ENCODE data around the gene PDE6A. TPM values are rescaled to one million over a fixed set of nuclear protein-coding genes. Genes with fewer than 3 reads are reported as not detected.

Gene PDE6A
- total RNA-seq: not detected
- under 1 TPM in 1 of 2 donors, not detected in 1; 0.13 TPM for polyA plus RNA-seq
- long read RNA-seq, donor 1: 0 reads
- long read RNA-seq, donor 2: 0 reads

DNA sequence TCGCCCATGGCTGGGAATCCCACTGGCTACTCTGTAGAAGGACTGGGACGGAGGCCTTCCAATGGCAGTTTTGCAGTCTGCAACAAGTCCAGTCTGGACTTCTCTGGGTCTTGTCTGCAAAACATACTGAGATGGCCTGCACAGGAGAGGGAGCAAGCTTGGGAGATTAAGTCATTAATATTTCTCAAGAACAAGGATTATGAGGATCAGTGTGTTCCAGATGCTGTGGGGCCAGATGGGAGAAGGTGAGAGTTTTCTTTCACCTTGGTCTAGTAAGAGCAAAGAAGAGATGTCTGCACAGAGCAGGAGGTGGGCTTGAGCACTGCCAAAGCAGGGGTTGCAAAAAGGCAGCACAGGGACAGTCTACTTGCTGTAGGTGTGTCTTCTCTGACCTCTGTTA is at the start of gene PDE6A:
Gene PDE6A (minus strand): TSS at position 128 of the 400 bp plus-strand sequence. CDS start 120 bp downstream, at position 8.
- no peak within 1 kb of the TSS for H3K4me3 ChIP-seq (ENCODE audit: low read length in 2 of 2)
- H3K27me3 ChIP-seq (ENCODE audit: control insufficient read depth in 1 of 2, insufficient read depth in 2 of 2, low read length in 1 of 2): no peaks in the 10 kb centered on the region
- intact Hi-C loops (cut with DNase I): no loop called here
- H3K4me1 ChIP-seq (ENCODE audit: control insufficient read depth in 1 of 2, insufficient read depth in 2 of 2, low read length in 2 of 2): no peaks in the 10 kb centered on the region
- H3K9me3 ChIP-seq (ENCODE audit: control insufficient read depth, low read length): no peaks in the 10 kb centered on the region
- no peak for ATAC-seq (ENCODE audit: low FRiP score)
- no peak for DNase-seq
- H3K27ac ChIP-seq (ENCODE audit: low read depth in 1 of 2, low read length in 2 of 2): no peak within 1 kb of the TSS
- 92 to 93% methylated on average over 2 of the region's 2 CpGs for WGBS, 2 donors
- no peaks in the 10 kb centered on the region for H3K36me3 ChIP-seq (ENCODE audit: control insufficient read depth in 1 of 2, insufficient read depth in 2 of 2, low read length in 1 of 2)

DNA sequence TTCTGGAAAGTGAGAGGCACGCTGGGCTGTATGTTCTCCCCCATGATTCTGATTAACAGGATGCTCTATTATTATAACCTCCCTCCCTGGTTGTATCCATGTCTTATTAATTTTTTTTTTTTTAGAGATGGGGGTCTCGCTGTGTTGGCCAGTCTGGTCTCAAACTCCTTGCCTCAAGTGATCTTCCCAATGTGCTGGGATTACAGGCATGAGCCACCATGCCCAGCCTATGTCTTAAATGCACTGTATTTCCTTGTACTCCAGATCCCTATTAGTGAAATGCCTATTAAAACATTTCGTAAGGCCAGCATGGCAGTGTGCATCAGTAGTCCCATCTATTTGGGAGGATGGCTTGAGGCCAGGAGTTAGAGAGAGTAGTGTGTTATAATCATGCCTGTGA is 48.9 kb upstream of the PDE6A start:
- DNase-seq (no peak), ATAC-seq (ENCODE audit: low FRiP score) (no peak)
- intact Hi-C loops (cut with DNase I): no loop called here
- Histone ChIP-seq H3K27ac (ENCODE audit: low read depth in 1 of 2, low read length in 2 of 2) (peak overlapping the region in 1 of 2 donors; percentile 51), H3K9me3 (ENCODE audit: control insufficient read depth, low read length) (no peaks in the 10 kb centered on the region), H3K4me1 (ENCODE audit: control insufficient read depth in 1 of 2, insufficient read depth in 2 of 2, low read length in 2 of 2) (peaks cover 8 to 11% of the 10 kb centered on the region in 2 donors), H3K4me3 (ENCODE audit: low read length in 2 of 2) (no peak overlapping the region), H3K27me3 (ENCODE audit: control insufficient read depth in 1 of 2, insufficient read depth in 2 of 2, low read length in 1 of 2) (no peaks in the 10 kb centered on the region), H3K36me3 (ENCODE audit: control insufficient read depth in 1 of 2, insufficient read depth in 2 of 2, low read length in 1 of 2) (no peaks in the 10 kb centered on the region)
- 92% methylated on average over 3 of the region's 3 CpGs for WGBS, 2 donors

DNA sequence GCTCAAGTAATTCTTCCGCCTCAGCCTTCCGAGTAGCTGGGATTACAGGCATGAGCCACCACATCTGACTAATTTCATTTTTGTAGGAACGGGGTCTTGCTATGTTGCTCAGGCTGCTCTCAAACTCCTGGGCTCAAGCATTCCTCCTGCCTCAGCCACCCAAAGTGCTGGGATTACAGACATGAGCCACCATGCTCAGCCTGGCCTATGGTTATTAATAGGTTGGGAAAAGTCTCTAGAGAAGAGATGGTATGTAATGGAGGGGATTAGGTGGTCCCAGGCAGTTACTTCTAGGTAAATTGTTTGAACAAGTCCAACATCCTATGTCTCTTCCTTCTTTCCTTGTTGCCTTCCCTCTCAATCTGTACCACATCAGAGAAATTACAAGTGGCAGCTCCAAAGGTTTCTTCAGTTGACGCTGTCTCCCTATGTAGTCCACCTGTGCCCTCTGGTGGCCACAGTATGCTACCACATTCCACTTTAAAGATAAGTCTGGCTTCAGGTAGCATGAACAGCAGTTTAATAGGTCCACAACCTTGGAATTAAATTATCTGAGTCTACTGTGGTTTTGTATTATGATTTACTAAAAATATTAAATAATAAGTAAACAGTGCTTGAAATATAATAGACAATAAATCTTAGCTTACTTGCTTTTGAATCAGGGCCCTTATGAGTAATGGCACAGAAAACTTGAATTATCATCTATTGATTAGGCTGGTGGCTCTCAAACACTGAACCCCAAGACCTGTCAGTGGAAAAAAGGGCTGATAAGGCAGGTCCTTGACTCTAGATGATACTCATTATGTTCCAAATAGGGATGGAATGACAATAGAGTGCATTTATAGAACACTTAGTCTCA is 46.2 kb upstream of the PDE6A start:
- Histone ChIP-seq H3K9me3 (ENCODE audit: control insufficient read depth, low read length) (no peaks in the 10 kb centered on the region), H3K27me3 (ENCODE audit: control insufficient read depth in 1 of 2, insufficient read depth in 2 of 2, low read length in 1 of 2) (no peaks in the 10 kb centered on the region), H3K4me1 (ENCODE audit: control insufficient read depth in 1 of 2, insufficient read depth in 2 of 2, low read length in 2 of 2) (peaks cover 8 to 11% of the 10 kb centered on the region in 2 donors), H3K36me3 (ENCODE audit: control insufficient read depth in 1 of 2, insufficient read depth in 2 of 2, low read length in 1 of 2) (no peaks in the 10 kb centered on the region), H3K27ac (ENCODE audit: low read depth in 1 of 2, low read length in 2 of 2) (no peak overlapping the region), H3K4me3 (ENCODE audit: low read length in 2 of 2) (no peak overlapping the region)
- ATAC-seq (ENCODE audit: low FRiP score) (peak; percentile 76), DNase-seq (peak; percentile 76 to 79)
- intact Hi-C loops (cut with DNase I): loop anchor here (1.0 to 2.0 kb wide), 3 partner anchors 155 to 354 kb away; no protein-coding TSS in a partner anchor
- WGBS, 2 donors: 62 to 64% methylated on average over 4 of the region's 4 CpGs

DNA sequence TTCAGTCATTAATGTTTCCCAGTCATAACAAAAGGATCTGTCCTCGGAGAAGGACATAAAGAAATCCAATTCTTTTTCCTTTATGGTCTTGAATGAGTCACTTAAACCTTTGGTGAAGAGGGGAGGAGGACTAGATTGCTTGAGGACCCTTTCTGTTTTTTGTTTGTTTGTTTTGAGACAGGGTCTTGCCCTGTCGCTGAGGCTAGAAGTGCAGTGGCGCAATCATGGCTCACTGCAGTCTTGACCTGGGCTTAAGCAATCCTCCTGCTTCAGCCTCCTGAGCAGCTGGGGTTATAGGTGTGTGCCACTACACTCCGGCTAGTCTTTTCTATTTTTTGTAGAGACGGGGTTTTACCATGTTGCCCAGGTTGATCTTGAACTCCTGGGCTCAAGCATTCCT is 43.5 kb upstream of the PDE6A start:
- Histone ChIP-seq H3K27me3 (ENCODE audit: control insufficient read depth in 1 of 2, insufficient read depth in 2 of 2, low read length in 1 of 2) (no peaks in the 10 kb centered on the region), H3K9me3 (ENCODE audit: control insufficient read depth, low read length) (no peaks in the 10 kb centered on the region), H3K36me3 (ENCODE audit: control insufficient read depth in 1 of 2, insufficient read depth in 2 of 2, low read length in 1 of 2) (no peaks in the 10 kb centered on the region), H3K27ac (ENCODE audit: low read depth in 1 of 2, low read length in 2 of 2) (no peak overlapping the region), H3K4me1 (ENCODE audit: control insufficient read depth in 1 of 2, insufficient read depth in 2 of 2, low read length in 2 of 2) (no peaks in the 10 kb centered on the region), H3K4me3 (ENCODE audit: low read length in 2 of 2) (no peak overlapping the region)
- intact Hi-C loops (cut with DNase I): loop anchor here in 1 of 2 donors (5.0 kb wide), 1 partner anchor 351 kb away; no protein-coding TSS in a partner anchor
- WGBS, 2 donors: 78 to 83% methylated on average over 5 of the region's 5 CpGs
- no peak for ATAC-seq (ENCODE audit: low FRiP score)
- no peak for DNase-seq

DNA sequence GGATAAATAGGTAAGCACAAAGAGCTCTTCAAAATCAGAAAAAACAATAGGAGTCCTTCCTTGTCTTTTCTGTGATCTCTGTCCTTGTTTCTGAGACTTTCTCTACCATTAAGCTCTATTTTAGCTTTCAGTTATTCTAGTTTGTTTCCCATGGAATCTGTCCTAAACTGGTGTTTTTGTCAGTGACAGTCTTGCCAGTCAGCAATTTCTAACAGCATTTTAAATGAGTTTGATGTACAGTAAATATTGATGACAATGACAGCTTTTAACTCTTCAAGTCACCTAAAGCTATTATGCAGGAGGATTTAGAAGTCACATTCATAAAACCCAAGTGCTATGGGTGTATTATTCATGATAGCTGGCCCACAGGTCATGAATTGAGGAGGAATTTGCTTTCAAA is 37.9 kb upstream of the PDE6A start:
- Histone ChIP-seq H3K4me1 (ENCODE audit: control insufficient read depth in 1 of 2, insufficient read depth in 2 of 2, low read length in 2 of 2) (no peaks in the 10 kb centered on the region), H3K27ac (ENCODE audit: low read depth in 1 of 2, low read length in 2 of 2) (no peak overlapping the region), H3K27me3 (ENCODE audit: control insufficient read depth in 1 of 2, insufficient read depth in 2 of 2, low read length in 1 of 2) (no peaks in the 10 kb centered on the region), H3K9me3 (ENCODE audit: control insufficient read depth, low read length) (no peaks in the 10 kb centered on the region), H3K4me3 (ENCODE audit: low read length in 2 of 2) (no peak overlapping the region), H3K36me3 (ENCODE audit: control insufficient read depth in 1 of 2, insufficient read depth in 2 of 2, low read length in 1 of 2) (peaks cover 3 to 6% of the 10 kb centered on the region in 2 donors)
- ATAC-seq (ENCODE audit: low FRiP score) (no peak), DNase-seq (no peak)
- intact Hi-C loops (cut with DNase I): no loop called here

DNA sequence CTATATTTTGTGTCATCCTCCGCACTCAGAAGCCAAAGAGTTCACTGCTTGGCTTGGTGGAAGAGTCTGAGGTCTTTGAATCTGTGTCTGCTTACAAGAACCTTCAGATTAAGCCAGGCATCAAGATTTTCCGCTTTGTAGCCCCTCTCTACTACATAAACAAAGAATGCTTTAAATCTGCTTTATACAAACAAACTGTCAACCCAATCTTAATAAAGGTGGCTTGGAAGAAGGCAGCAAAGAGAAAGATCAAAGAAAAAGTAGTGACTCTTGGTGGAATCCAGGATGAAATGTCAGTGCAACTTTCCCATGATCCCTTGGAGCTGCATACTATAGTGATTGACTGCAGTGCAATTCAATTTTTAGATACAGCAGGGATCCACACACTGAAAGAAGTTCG is 36.6 kb upstream of the PDE6A start:
- Histone ChIP-seq H3K9me3 (ENCODE audit: control insufficient read depth, low read length) (no peaks in the 10 kb centered on the region), H3K27me3 (ENCODE audit: control insufficient read depth in 1 of 2, insufficient read depth in 2 of 2, low read length in 1 of 2) (no peaks in the 10 kb centered on the region), H3K36me3 (ENCODE audit: control insufficient read depth in 1 of 2, insufficient read depth in 2 of 2, low read length in 1 of 2) (peaks cover 3 to 6% of the 10 kb centered on the region in 2 donors), H3K4me3 (ENCODE audit: low read length in 2 of 2) (no peak overlapping the region), H3K4me1 (ENCODE audit: control insufficient read depth in 1 of 2, insufficient read depth in 2 of 2, low read length in 2 of 2) (no peaks in the 10 kb centered on the region), H3K27ac (ENCODE audit: low read depth in 1 of 2, low read length in 2 of 2) (no peak overlapping the region)
- ATAC-seq (ENCODE audit: low FRiP score): no peak
- intact Hi-C loops (cut with DNase I): no loop called here
- no peak for DNase-seq
- WGBS, 2 donors: 86 to 90% methylated on average over 3 of the region's 3 CpGs

DNA sequence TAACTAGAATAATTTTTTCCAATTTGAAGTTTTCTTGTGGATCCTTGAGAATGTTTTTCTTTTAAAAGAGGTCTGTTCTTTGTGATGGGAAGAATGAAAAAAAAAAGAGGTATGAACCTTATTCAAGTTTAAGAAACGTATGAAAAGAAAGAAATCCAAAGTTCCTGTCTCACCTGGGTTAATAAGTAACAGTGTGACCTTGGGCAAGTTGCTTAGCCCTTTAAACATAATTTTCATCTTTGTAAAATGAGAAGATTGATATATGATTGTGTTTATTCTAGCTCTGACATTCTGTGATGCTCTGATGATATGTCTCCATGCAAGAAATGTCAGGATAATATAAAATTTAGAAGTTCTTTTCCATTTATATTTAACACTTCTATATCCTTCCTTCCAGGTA is 35.3 kb upstream of the PDE6A start:
- H3K9me3 ChIP-seq (ENCODE audit: control insufficient read depth, low read length): no peaks in the 10 kb centered on the region
- no peaks in the 10 kb centered on the region for H3K4me1 ChIP-seq (ENCODE audit: control insufficient read depth in 1 of 2, insufficient read depth in 2 of 2, low read length in 2 of 2)
- intact Hi-C loops (cut with DNase I): no loop called here
- DNase-seq (no peak), ATAC-seq (ENCODE audit: low FRiP score) (no peak)
- WGBS, 2 donors: 80 to 82% methylated on average over 1 of the region's 1 CpG
- no peaks in the 10 kb centered on the region for H3K27me3 ChIP-seq (ENCODE audit: control insufficient read depth in 1 of 2, insufficient read depth in 2 of 2, low read length in 1 of 2)
- no peak overlapping the region for H3K4me3 ChIP-seq (ENCODE audit: low read length in 2 of 2)
- no peak overlapping the region for H3K27ac ChIP-seq (ENCODE audit: low read depth in 1 of 2, low read length in 2 of 2)
- peaks cover 3 to 6% of the 10 kb centered on the region in 2 donors for H3K36me3 ChIP-seq (ENCODE audit: control insufficient read depth in 1 of 2, insufficient read depth in 2 of 2, low read length in 1 of 2)

DNA sequence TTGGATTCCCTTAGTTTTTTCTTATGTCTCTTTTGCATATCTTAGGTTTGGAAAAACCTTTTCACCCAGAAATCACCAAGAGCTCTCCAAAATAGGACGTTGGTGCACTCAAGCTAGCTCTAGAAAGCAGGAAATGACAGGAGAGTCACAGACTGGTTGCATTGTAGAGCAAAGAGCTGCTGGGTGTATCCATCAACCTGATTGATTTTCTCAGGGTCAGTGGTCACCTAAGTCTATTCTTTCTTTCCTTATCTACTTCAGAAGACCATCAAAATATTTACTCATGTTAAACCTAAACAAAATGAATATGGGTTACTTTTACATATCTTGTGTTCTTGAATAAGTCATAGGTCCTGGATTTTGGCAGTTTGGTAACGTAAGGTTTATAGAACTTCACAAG is 30.8 kb upstream of the PDE6A start:
- Histone ChIP-seq H3K4me1 (ENCODE audit: control insufficient read depth in 1 of 2, insufficient read depth in 2 of 2, low read length in 2 of 2) (no peaks in the 10 kb centered on the region), H3K36me3 (ENCODE audit: control insufficient read depth in 1 of 2, insufficient read depth in 2 of 2, low read length in 1 of 2) (peaks cover 0 to 6% of the 10 kb centered on the region in 2 donors), H3K4me3 (ENCODE audit: low read length in 2 of 2) (no peak overlapping the region), H3K27me3 (ENCODE audit: control insufficient read depth in 1 of 2, insufficient read depth in 2 of 2, low read length in 1 of 2) (no peaks in the 10 kb centered on the region), H3K9me3 (ENCODE audit: control insufficient read depth, low read length) (no peaks in the 10 kb centered on the region), H3K27ac (ENCODE audit: low read depth in 1 of 2, low read length in 2 of 2) (no peak overlapping the region)
- intact Hi-C loops (cut with DNase I): no loop called here
- DNase-seq (no peak), ATAC-seq (ENCODE audit: low FRiP score) (no peak)
- WGBS, 2 donors: 64 to 66% methylated on average over 2 of the region's 2 CpGs

Data from aorta (tissue), 5 donors.